Lower leg skin (tissue), 4 donors: ENCODE results near the gene MKRN2OS. TPM values are rescaled to one million over a fixed set of nuclear protein-coding genes. Genes with fewer than 3 reads are reported as not detected.

Experiments used
- DNase-seq, 2 donors: peaks; one replicate each; pipeline ENCODE4 v3.0.0-alpha.2; 2019; ENCODE audit warnings: low spot score in 2 of 2
- H3K4me3 ChIP-seq: fragments of 200-600 bp; sonication (generic); 2 replicates; pipeline ENCODE4 v1.5.1; 2017; ENCODE audit warnings: mild to moderate bottlenecking, low read depth; ENCODE audit not compliant: poor library complexity, severe bottlenecking
- POLR2A ChIP-seq, 2 donors: fragments of 450-650 bp; IDR thresholded peaks; one replicate each; pipeline ENCODE4 v1.6.1; 2016 to 2017; ENCODE audit warnings: antibody characterized with exemption in 2 of 2, mild to moderate bottlenecking in 1 of 2, moderate library complexity in 1 of 2
- WGBS, 2 donors: methylation state at CpG; one replicate each; pipeline ENCODE4 v1.1.5; 2018; 5-methylcytosine and 5-hydroxymethylcytosine counted together
- intact Hi-C: fragments of 100-400 bp; cut with DNase I; formaldehyde crosslinking; loops from one replicate; pipeline ENCODE4 v1.15.0; 2023; ENCODE audit warnings: low total_unique reads
- total RNA-seq, 4 donors: library from RNA; depleted of rRNA; stranded (reverse); fragments of >200 nt; gene quantifications; one replicate each; pipeline ENCODE4 v1.1.0, GENCODE V29; 2016
- TF ChIP-seq, protein P1 (sequence below), 3 donors: fragments of 450-650 bp; IDR thresholded peaks; one replicate each; pipeline ENCODE4 v1.5.1; 2016; ENCODE audit warnings: antibody characterized with exemption in 3 of 3, mild to moderate bottlenecking in 3 of 3, moderate library complexity in 2 of 3

MKRN2OS gene
- total RNA-seq, 4 donors from 2014 or later: 1.8 to 4.3 (median 3.2) TPM

DNA sequence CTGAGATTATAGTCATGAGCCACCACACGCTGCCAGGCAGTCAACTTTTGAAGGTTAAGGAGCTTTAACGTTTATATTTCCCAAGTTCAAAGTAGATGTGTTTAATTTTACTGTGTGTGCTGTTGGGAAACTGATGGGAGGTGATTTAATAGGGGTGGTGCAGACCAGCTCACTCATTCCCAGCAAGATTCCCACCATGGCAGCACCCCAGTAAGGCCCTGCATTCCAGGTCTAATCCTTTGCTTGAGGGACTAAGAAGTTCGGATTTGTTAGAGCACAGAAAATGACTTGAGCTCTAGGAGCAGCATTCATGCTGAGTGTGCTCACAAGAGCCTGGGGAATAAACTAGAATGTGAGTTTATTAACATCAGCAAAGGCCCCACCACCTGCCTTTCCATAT lies 35.8 kb downstream of the MKRN2OS start:
- DNase-seq: no peak
- no peak overlapping the region for H3K4me3 ChIP-seq
- TF ChIP-seq, protein P1, sequence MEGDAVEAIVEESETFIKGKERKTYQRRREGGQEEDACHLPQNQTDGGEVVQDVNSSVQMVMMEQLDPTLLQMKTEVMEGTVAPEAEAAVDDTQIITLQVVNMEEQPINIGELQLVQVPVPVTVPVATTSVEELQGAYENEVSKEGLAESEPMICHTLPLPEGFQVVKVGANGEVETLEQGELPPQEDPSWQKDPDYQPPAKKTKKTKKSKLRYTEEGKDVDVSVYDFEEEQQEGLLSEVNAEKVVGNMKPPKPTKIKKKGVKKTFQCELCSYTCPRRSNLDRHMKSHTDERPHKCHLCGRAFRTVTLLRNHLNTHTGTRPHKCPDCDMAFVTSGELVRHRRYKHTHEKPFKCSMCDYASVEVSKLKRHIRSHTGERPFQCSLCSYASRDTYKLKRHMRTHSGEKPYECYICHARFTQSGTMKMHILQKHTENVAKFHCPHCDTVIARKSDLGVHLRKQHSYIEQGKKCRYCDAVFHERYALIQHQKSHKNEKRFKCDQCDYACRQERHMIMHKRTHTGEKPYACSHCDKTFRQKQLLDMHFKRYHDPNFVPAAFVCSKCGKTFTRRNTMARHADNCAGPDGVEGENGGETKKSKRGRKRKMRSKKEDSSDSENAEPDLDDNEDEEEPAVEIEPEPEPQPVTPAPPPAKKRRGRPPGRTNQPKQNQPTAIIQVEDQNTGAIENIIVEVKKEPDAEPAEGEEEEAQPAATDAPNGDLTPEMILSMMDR (IDR thresholded peaks at IDR 0.05): no peak
- 78 to 82% methylated on average over 3 of the region's 3 CpGs for WGBS, 2 donors
- intact Hi-C loops: no loop called here

DNA sequence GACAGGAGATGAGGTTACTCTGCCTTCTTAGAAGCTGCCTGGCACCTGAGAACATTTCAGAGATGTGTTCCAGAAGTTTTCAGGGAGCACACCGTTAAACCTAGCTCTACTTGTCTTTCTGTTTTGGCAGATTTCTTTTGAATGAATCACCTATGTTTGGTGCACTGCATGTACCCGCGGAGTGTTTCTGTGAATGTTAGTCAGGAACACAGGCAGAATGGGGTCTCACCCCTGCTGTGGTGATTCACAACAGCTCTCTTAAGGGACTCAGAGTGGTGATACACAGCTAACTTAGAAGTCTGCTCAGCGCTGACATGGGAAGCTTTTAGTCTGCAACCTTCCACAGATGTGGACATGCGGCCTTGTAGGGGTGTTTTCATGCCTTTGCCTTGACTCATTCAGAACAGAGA lies 37.0 kb downstream of the MKRN2OS start:
- WGBS, 2 donors: 38 to 57% methylated on average over 5 of the region's 5 CpGs
- intact Hi-C loops: no loop called here
- DNase-seq: peak in 1 of 2 donors; percentile 30
- H3K4me3 ChIP-seq: no peak overlapping the region
- TF ChIP-seq, protein P1 (IDR thresholded peaks at IDR 0.05): no peak
- no peak for TF ChIP-seq POLR2A (IDR thresholded peaks at IDR 0.05)

DNA sequence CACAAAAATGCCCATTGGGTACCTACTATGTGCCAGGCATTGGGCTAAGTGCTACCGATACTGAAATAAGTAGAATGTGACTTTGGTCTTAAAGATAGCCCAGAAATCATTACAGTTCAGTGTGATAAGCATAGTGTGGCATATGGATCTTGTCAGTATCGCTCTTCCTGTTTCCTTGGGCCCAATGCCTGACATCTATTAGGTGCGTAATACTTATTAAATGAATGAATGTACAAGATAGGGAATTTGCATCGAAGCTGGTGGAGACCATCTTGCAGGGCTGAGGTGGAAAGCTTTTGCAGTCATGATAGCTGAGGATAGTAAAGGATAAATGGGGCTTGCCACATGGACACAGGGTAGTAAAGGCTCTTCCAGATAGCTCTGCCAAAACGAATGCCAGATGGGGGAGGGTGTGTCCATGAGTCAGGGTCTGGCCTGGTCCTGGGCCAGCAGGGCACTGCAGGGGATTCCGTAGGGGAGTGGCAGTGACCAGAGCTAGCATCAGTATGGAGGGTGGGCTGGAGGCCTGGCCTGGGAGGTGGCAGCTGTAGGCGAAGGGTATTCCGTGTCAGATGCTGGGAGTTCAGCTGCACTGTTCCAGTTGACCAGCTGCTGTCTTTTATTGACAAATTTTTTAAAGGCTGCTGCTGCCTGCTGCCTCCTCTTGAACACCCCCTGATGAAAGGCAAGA lies 37.6 kb downstream of the MKRN2OS start:
- intact Hi-C loops: no loop called here
- WGBS, 2 donors: 64 to 74% methylated on average over 8 of the region's 8 CpGs
- no peak overlapping the region for H3K4me3 ChIP-seq
- no peak for DNase-seq
- TF ChIP-seq POLR2A (IDR thresholded peaks at IDR 0.05): no peak
- TF ChIP-seq, protein P1 (IDR thresholded peaks at IDR 0.05): no peak

DNA sequence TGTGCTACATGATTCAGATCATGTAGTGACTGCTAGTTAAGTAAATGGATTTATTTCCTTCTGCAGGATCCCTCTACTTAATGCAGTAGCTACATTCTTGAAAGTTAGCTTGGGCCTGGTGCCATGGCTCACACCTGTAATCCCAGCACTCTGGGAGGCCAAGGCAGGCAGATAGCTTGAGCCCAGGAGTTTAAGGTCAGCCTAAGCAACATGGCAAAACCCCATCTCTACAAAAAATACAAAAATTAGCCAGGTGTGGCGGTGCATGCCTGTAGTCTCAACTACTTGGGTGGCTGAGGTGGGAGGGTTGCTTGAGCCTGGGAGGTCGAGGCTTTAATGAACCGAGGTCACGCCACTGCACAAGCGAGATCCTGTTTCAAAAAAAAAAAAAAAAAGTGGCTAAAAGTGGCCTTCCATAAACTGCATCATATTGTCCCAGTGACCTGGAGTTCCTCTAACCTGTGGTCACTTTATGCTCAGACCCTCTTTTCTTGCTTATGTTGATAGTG lies 39.0 kb downstream of the MKRN2OS start:
- WGBS, 2 donors: 88% methylated on average over 5 of the region's 5 CpGs
- no peak for TF ChIP-seq POLR2A (IDR thresholded peaks at IDR 0.05)
- TF ChIP-seq, protein P1 (IDR thresholded peaks at IDR 0.05): no peak
- intact Hi-C loops: no loop called here
- no peak overlapping the region for H3K4me3 ChIP-seq
- peak in 1 of 2 donors; percentile 5 for DNase-seq

DNA sequence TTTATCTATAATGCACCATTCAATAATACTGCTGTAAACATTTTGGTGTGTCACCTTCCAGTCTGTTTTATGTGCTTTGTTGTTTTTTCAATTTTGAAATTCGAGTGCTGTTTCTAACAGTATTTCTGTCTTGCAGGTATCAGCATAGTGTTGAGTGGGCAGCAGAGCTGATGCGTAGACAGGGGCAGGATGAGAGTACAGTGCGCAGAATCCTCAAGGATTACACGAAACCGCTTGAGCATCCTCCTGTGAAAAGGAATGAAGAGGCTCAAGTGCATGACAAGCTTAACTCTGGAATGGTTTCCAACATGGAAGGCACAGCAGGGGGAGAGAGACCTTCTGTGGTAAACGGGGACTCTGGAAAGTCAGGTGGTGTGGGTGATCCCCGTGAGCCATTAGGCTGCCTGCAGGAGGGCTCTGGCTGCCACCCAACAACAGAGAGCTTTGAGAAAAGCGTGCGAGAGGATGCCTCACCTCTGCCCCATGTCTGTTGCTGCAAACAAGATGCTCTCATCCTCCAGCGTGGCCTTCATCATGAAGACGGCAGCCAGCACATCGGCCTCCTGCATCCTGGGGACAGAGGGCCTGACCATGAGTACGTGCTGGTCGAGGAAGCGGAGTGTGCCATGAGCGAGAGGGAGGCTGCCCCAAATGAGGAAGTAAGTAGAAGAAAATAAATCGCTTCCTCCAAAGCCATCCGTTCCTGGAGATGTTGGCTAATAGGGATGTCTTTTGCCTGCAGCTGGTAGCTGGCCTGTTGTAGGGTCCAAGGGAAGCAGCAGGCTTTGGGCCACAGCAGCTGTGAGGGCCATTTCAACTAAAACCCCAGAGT lies 42.0 kb downstream of the MKRN2OS start:
- DNase-seq: no peak
- 91 to 93% methylated on average over 18 of the region's 18 CpGs for WGBS, 2 donors

More for the DNA sequence above, 42.0 kb downstream of the MKRN2OS start:
- TF ChIP-seq POLR2A (IDR thresholded peaks at IDR 0.05): no peak
- TF ChIP-seq, protein P1 (IDR thresholded peaks at IDR 0.05): no peak
- no peak overlapping the region for H3K4me3 ChIP-seq
- intact Hi-C loops: no loop called here
